Activated T-cell treated with anti-CD3 and anti-CD28 coated beads, Interleukin-2, amount 50 U/mL, for 4 hours (primary cell): Measurements from ENCODE around the gene REEP2. TPM values are rescaled to one million over a fixed set of nuclear protein-coding genes. Genes with fewer than 3 reads are reported as not detected.
"Not testable (repeated sequence)": the region's sequence is repeated elsewhere in the genome, so short reads cannot be mapped to it uniquely, and the experiment has no call there.

Source experiments
- ATAC-seq, 2 donors: fragments of 200-7000 bp; cut with Tn5 transposase; one replicate each; pipeline ENCODE4 v1.10.0; 2021
- DNase-seq: peaks from one replicate; pipeline ENCODE4 v3.0.0-alpha.2; 2020
- H3K27me3 Mint-ChIP-seq: one replicate; pipeline ENCODE4 v1.8.0; 2021; ENCODE audit warnings: low read depth, mixed read lengths
- H3K36me3 Mint-ChIP-seq: one replicate; pipeline ENCODE4 v1.8.0; 2022; ENCODE audit warnings: mixed read lengths; ENCODE audit not compliant: insufficient read depth
- H3K4me1 Mint-ChIP-seq: one replicate; pipeline ENCODE4 v1.8.0; 2021; ENCODE audit warnings: low read depth, mixed read lengths
- H3K4me3 Mint-ChIP-seq: one replicate; pipeline ENCODE4 v1.8.0; 2021; ENCODE audit warnings: mild to moderate bottlenecking, moderate library complexity, mixed read lengths
- H3K9me3 Mint-ChIP-seq: one replicate; pipeline ENCODE4 v1.8.0; 2021; ENCODE audit warnings: mixed read lengths
- total RNA-seq, 3 donors: library from RNA; stranded (reverse); gene quantifications; one replicate each; pipeline ENCODE4 v1.2.1, GENCODE V29; 2021

REEP2 gene
- total RNA-seq, 3 donors from 2014 or later = 1.3 to 1.8 (median 1.7) TPM

- H3K27me3 Mint-ChIP-seq = no peaks in the 10 kb centered on the region
- H3K36me3 Mint-ChIP-seq = peaks cover 21% of the 10 kb centered on the region
- ATAC-seq (no peak), DNase-seq (peak; percentile 27)
- H3K4me1 Mint-ChIP-seq = peaks cover 23% of the 10 kb centered on the region
- H3K9me3 Mint-ChIP-seq = no peaks in the 10 kb centered on the region
- peak overlapping the region; percentile 86 for H3K4me3 Mint-ChIP-seq
Measured at GRCh38 chr5:138466900-138467710, 28.2 kb downstream of the REEP2 start.

GRCh38 chr5:138467711-138468132 lies 28.9 kb downstream of the REEP2 start:
- H3K9me3 Mint-ChIP-seq = no peaks in the 10 kb centered on the region
- H3K36me3 Mint-ChIP-seq = peaks cover 21% of the 10 kb centered on the region
- H3K4me3 Mint-ChIP-seq = peak overlapping the region; percentile 86
- no peak for ATAC-seq
- H3K27me3 Mint-ChIP-seq = no peaks in the 10 kb centered on the region
- no peak for DNase-seq
- peaks cover 23% of the 10 kb centered on the region for H3K4me1 Mint-ChIP-seq

DNA sequence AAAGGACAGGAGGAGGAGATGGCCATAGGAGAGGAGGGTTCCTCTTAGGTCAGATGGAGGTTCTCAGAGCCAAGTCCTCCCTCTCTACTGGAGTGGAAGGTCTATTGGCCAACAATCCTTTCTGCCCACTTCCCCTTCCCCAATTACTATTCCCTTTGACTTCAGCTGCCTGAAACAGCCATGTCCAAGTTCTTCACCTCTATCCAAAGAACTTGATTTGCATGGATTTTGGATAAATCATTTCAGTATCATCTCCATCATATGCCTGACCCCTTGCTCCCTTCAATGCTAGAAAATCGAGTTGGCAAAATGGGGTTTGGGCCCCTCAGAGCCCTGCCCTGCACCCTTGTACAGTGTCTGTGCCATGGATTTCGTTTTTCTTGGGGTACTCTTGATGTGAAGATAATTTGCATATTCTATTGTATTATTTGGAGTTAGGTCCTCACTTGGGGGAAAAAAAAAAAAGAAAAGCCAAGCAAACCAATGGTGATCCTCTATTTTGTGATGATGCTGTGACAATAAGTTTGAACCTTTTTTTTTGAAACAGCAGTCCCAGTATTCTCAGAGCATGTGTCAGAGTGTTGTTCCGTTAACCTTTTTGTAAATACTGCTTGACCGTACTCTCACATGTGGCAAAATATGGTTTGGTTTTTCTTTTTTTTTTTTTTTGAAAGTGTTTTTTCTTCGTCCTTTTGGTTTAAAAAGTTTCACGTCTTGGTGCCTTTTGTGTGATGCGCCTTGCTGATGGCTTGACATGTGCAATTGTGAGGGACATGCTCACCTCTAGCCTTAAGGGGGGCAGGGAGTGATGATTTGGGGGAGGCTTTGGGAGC lies 29.5 kb downstream of the REEP2 start:
- no peak for ATAC-seq
- peaks cover 23% of the 10 kb centered on the region for H3K4me1 Mint-ChIP-seq
- peak overlapping the region; percentile 86 for H3K4me3 Mint-ChIP-seq
- no peak for DNase-seq
- no peaks in the 10 kb centered on the region for H3K27me3 Mint-ChIP-seq
- H3K36me3 Mint-ChIP-seq = peaks cover 21% of the 10 kb centered on the region
- H3K9me3 Mint-ChIP-seq = no peaks in the 10 kb centered on the region

DNA sequence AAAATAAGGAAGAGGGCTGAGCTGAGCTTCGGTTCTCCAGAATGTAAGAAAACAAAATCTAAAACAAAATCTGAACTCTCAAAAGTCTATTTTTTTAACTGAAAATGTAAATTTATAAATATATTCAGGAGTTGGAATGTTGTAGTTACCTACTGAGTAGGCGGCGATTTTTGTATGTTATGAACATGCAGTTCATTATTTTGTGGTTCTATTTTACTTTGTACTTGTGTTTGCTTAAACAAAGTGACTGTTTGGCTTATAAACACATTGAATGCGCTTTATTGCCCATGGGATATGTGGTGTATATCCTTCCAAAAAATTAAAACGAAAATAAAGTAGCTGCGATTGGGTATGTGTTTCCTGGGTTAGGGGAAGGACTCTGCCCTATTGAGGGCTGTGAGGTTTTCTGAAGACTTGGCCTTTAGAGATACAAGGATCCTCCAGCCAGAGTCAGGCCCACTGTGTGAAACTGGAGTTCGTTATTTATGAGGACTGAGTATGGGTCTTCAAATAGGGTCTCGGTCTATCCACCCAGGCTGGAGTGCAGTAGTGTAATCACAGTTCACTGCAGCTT lies 30.2 kb downstream of the REEP2 start:
- Mint-ChIP-seq H3K9me3 (no peaks in the 10 kb centered on the region), H3K4me1 (peaks cover 23% of the 10 kb centered on the region), H3K4me3 (peak overlapping the region; percentile 42), H3K36me3 (peaks cover 21% of the 10 kb centered on the region), H3K27me3 (no peaks in the 10 kb centered on the region)
- ATAC-seq (no peak), DNase-seq (no peak)

DNA sequence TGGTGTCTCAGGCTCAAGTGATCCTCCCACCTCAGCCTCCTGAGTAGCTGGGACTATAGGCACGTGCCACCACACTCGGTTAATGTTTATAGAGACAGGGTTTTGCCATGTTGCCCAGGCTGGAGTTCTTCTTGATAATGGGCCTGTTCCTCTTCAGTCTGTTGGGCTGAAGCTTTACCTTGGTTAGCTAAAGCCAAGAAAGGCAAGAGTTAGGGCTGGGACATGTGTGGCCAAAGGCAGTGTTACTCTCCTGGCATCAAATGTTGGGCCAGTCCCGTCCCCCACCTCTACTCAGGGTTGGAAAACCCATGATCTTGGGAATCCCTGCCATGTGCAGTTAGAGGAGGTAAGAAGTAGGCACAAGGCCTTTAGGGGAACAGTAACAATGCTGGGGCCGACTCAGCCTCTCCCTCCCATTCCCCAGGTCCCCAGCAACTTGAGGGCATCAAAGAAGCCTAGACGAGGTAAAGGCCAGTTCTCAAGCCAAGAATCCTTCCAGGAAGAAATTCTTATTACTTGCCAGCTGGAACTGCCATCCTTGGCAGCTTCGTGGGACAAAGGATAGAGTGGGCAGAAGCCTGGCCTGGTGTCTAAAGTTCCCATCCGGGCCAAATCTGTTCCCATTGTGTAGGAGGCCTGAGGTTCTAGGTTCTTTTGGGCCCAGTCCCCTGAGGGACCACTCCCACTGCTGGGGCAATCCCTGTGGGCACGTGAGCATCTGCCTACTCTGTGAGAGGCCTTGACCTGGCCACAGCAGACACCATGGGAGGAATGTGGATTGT lies 30.9 kb downstream of the REEP2 start:
- Mint-ChIP-seq H3K4me3 (no peak overlapping the region), H3K4me1 (peaks cover 23% of the 10 kb centered on the region), H3K36me3 (peaks cover 21% of the 10 kb centered on the region), H3K9me3 (no peaks in the 10 kb centered on the region), H3K27me3 (no peaks in the 10 kb centered on the region)
- DNase-seq (peak; percentile 39), ATAC-seq (no peak)

DNA sequence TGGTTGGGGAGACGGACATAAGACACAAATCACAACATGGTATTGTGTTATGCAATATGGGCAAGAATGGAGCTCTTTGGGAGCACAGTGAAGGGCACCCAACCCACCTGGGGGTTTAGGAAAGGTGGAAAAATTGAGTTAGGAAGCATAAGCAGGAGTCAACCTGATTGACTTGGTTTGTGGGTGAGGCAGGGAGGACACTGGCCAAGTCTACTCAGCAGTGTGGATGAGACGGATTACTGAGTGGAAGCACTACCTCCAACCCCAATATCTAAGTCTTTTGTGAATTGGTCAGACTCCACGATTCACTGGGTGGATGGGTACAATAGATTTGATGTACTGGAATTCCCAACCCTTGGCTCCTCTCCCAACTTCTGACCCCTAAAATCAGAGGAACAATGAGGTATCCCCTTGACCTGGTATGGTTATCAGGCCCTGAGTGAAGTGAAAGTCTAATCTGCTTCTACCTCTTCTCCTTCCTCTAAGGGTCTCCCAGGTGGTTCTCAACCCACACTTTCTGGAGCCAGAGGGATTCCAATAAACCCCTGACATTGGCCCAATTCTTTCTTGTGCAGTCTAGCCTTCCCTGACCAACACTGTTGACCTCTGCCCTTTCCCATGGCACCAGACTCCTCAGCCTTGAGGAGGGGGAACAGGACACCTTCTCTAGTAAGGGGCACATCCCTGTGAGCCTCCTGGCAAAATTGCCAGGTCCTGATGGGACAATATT lies 31.6 kb downstream of the REEP2 start:
- H3K27me3 Mint-ChIP-seq = peaks cover 4% of the 10 kb centered on the region
- H3K4me1 Mint-ChIP-seq = peaks cover 23% of the 10 kb centered on the region
- H3K4me3 Mint-ChIP-seq = no peak overlapping the region
- H3K36me3 Mint-ChIP-seq = peaks cover 21% of the 10 kb centered on the region
- ATAC-seq (no peak), DNase-seq (no peak)
- H3K9me3 Mint-ChIP-seq = no peaks in the 10 kb centered on the region

GRCh38 chr5:138471052-138471361 lies 32.1 kb downstream of the REEP2 start:
- Mint-ChIP-seq H3K4me1 (peaks cover 23% of the 10 kb centered on the region), H3K27me3 (peaks cover 4% of the 10 kb centered on the region), H3K4me3 (no peak overlapping the region), H3K9me3 (no peaks in the 10 kb centered on the region), H3K36me3 (peaks cover 21% of the 10 kb centered on the region)
- DNase-seq (no peak), ATAC-seq (no peak)

GRCh38 chr5:138472353-138472752 lies 33.5 kb downstream of the REEP2 start:
- no peak overlapping the region for H3K4me3 Mint-ChIP-seq
- H3K36me3 Mint-ChIP-seq = peaks cover 12% of the 10 kb centered on the region
- H3K4me1 Mint-ChIP-seq = peaks cover 13% of the 10 kb centered on the region
- no peak for DNase-seq
- no peak for ATAC-seq
- peaks cover 5% of the 10 kb centered on the region for H3K27me3 Mint-ChIP-seq
- H3K9me3 Mint-ChIP-seq = no peaks in the 10 kb centered on the region

DNA sequence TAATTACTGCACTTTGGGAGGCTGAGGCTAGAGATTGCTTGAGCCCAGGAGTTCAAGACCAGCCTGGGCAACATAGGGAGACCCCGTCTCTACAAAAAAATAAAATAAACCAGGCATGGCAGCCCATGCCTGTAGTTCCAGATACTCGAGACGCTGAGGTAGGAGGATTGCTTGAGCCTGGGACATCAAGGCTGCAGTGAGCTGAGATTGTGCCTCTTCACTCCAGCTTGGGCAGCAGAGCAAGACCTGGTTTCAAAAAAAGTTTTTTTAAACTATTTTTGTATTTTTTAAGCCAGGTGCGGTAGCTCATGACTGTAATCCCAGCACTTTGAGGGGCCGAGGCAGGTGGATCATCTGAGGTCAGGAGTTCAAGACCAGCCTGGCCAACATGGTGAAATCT lies 34.3 kb downstream of the REEP2 start:
- not testable (repeated sequence) for H3K4me1 Mint-ChIP-seq, DNase-seq, H3K9me3 Mint-ChIP-seq, H3K4me3 Mint-ChIP-seq, ATAC-seq, H3K36me3 Mint-ChIP-seq, H3K27me3 Mint-ChIP-seq

- ATAC-seq (no peak), DNase-seq (no peak)
- Mint-ChIP-seq H3K27me3 (peaks cover 9% of the 10 kb centered on the region), H3K9me3 (no peaks in the 10 kb centered on the region), H3K4me3 (no peak overlapping the region), H3K4me1 (no peaks in the 10 kb centered on the region), H3K36me3 (no peaks in the 10 kb centered on the region)
Measured at GRCh38 chr5:138476918-138477317, 38.1 kb downstream of the REEP2 start.

DNA sequence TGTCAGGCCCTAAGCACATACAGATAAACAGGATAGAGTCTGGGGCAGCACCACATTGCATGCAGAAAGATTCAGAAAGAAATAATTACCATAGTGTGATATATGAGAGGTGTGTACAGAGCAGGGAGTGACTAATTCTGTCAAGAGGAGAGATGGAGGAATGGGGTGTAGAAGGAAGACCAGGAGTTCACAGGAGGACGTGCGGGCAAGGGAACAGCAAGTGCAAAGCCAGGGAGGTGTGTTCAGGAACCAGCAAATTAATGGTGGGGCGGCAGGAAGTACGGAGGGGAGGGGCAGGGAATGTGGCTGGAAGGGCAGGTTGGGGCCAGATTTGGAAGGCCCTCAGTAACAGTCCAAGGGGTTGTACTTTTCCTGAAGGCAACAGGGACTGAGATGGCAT lies 43.8 kb downstream of the REEP2 start:
- H3K9me3 Mint-ChIP-seq = no peaks in the 10 kb centered on the region
- ATAC-seq = no peak

DNA sequence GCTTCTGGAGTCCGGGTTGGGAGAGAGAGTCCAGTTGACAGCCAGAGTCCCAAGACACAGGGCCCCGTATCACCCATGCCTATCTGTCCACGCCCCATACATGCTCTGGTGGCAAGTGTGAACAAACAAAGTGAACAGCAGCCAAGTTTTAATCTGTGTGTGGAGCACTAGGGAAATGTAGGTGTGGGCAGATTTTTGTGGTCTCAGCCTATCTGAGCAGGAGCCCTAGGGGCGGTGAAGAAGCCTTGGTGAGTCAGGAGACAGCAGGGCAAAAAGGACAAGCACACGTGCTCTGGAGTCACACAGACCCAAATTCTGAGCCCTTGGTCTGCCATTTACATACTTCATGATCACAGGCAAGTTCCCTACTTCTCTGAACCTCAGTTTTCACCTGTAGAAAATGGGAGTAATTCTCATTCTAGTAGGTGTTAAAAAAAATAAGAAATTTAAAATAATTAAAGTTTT lies 49.7 kb downstream of the REEP2 start:
- Mint-ChIP-seq H3K27me3 (peaks cover 16% of the 10 kb centered on the region), H3K9me3 (no peaks in the 10 kb centered on the region), H3K4me1 (peaks cover 13% of the 10 kb centered on the region), H3K4me3 (no peak overlapping the region), H3K36me3 (no peaks in the 10 kb centered on the region)
- DNase-seq = no peak
- ATAC-seq = no peak

More for the DNA sequence above, 43.8 kb downstream of the REEP2 start:
- Mint-ChIP-seq H3K27me3 (peaks cover 4% of the 10 kb centered on the region), H3K4me1 (no peaks in the 10 kb centered on the region), H3K36me3 (no peaks in the 10 kb centered on the region), H3K4me3 (no peak overlapping the region)
- no peak for DNase-seq

GRCh38 chr5:138489683-138490061 lies 50.8 kb downstream of the REEP2 start:
- H3K4me1 Mint-ChIP-seq = peaks cover 13% of the 10 kb centered on the region
- no peaks in the 10 kb centered on the region for H3K36me3 Mint-ChIP-seq
- no peaks in the 10 kb centered on the region for H3K9me3 Mint-ChIP-seq
- ATAC-seq (no peak), DNase-seq (no peak)
- H3K27me3 Mint-ChIP-seq = peaks cover 18% of the 10 kb centered on the region
- no peak overlapping the region for H3K4me3 Mint-ChIP-seq
